PC-3 (cell line): Measurements from ENCODE around the gene ANKRD42.

Experiments used
- CTCF ChIP-seq: fragments of 300-600 bp; sonication (generic); conservative IDR thresholded peaks from 2 replicates; pipeline ENCODE4 v1.5.1; 2017; ENCODE audit warnings: antibody characterized with exemption, low read depth, mild to moderate bottlenecking, low read length
- EZH2 ChIP-seq: fragments of 300-600 bp; sonication (generic); IDR thresholded peaks from one replicate; pipeline ENCODE4 v1.6.1; 2017; ENCODE audit warnings: antibody characterized with exemption, mild to moderate bottlenecking, low read length; ENCODE audit not compliant: unreplicated experiment
- EZH2phosphoT487 ChIP-seq: fragments of 300-600 bp; sonication (generic); IDR thresholded peaks from 2 replicates; pipeline ENCODE4 v1.6.1; 2018; ENCODE audit warnings: mild to moderate bottlenecking, antibody characterized with exemption, low read length, borderline replicate concordance

- TF ChIP-seq CTCF: no peak
- TF ChIP-seq EZH2: no peak
- TF ChIP-seq EZH2phosphoT487: no peak
Observed at GRCh38 chr11:83147895-83148294, 45.6 kb upstream of the ANKRD42 start.
